Gastrocnemius medialis (tissue), 4 donors: Measurements from ENCODE around the gene CXXC5. TPM values are rescaled to one million over a fixed set of nuclear protein-coding genes. Genes with fewer than 3 reads are reported as not detected.
A peak's percentile ranks its signal among the peaks of the same experiment; 100 is the strongest.

Source experiments
- ATAC-seq, 2 donors: fragments of 150-250 bp; one replicate each; pipeline ENCODE4 v1.9.1; 2016
- DNase-seq, 2 donors: peaks; one replicate each; pipeline ENCODE4 v3.0.0-alpha.2; 2019
- H3K27ac ChIP-seq, 4 donors: fragments of 200-600 bp; sonication (generic); 1 replicate in 1 of 4; 2 replicates in 3 of 4; pipeline ENCODE4 v1.5.1; 2016 to 2018; ENCODE audit warnings: mild to moderate bottlenecking in 2 of 4, moderate library complexity in 1 of 4
- H3K27me3 ChIP-seq, 3 donors: fragments of 200-600 bp; sonication (generic) in 2 of 3; 1 replicate in 1 of 3; 2 replicates in 2 of 3; pipeline versions ENCODE4 v1.5.1 to v1.6.0; 2016 to 2019; ENCODE audit warnings: mild to moderate bottlenecking in 1 of 3, moderate library complexity in 1 of 3
- H3K36me3 ChIP-seq, 2 donors: fragments of 200-600 bp; sonication (generic) in 1 of 2; one replicate each; pipeline ENCODE4 v1.5.1; 2017 to 2018
- H3K4me1 ChIP-seq, 2 donors: fragments of 200-600 bp; sonication (generic) in 1 of 2; one replicate each; pipeline ENCODE4 v1.5.1; 2016 to 2017; ENCODE audit warnings: mild to moderate bottlenecking in 2 of 2
- H3K4me3 ChIP-seq, 4 donors: fragments of 200-600 bp; sonication (generic) in 3 of 4; 1 replicate in 1 of 4; 2 replicates in 3 of 4; pipeline ENCODE4 v1.5.1; 2016 to 2019; ENCODE audit warnings: mild to moderate bottlenecking in 2 of 4
- H3K9me3 ChIP-seq, 3 donors: fragments of 200-600 bp; sonication (generic) in 2 of 3; 1 replicate in 1 of 3; 2 replicates in 2 of 3; pipeline ENCODE4 v1.5.1; 2016 to 2019
- POLR2A ChIP-seq, 2 donors: fragments of 450-650 bp; IDR thresholded peaks; one replicate each; pipeline ENCODE4 v1.6.1; 2017; ENCODE audit warnings: antibody characterized with exemption in 2 of 2, mild to moderate bottlenecking in 2 of 2, moderate library complexity in 2 of 2
- in situ Hi-C, 4 donors: fragments of 200-750 bp; cut with MboI; loops; one replicate each; pipeline versions ENCODE4 v1.15.0 to v1.8.0; 2017; ENCODE audit warnings: low sequenced_read_pairs in 4 of 4
- intact Hi-C: fragments of 100-400 bp; cut with DNase I; formaldehyde crosslinking; loops from one replicate; pipeline ENCODE4 v1.15.1; 2023; ENCODE audit warnings: low total_unique reads
- total RNA-seq, 4 donors: library from RNA; depleted of rRNA; stranded (reverse); fragments of >200 nt; gene quantifications; one replicate each; pipeline versions ENCODE4 v1.1.0 to v1.2.3, GENCODE V29; 2016
- TF ChIP-seq, protein P1 (sequence below), 5 experiments: fragments of 450-650 bp in 3 of 5; fragments of 200-600 bp in 2 of 5; sonication (generic) in 2 of 5; IDR thresholded peaks in 4 of 5; conservative IDR thresholded peaks in 1 of 5; 1 replicate in 4 of 5; 2 replicates in 1 of 5; pipeline ENCODE4 v1.5.1; 2016 to 2019; ENCODE audit warnings: antibody characterized with exemption in 5 of 5, mild to moderate bottlenecking in 3 of 5, moderate library complexity in 3 of 5

CXXC5 gene
- total RNA-seq, 4 donors from 2014 or later: 38.5 to 83.8 (median 60.9) TPM

DNA sequence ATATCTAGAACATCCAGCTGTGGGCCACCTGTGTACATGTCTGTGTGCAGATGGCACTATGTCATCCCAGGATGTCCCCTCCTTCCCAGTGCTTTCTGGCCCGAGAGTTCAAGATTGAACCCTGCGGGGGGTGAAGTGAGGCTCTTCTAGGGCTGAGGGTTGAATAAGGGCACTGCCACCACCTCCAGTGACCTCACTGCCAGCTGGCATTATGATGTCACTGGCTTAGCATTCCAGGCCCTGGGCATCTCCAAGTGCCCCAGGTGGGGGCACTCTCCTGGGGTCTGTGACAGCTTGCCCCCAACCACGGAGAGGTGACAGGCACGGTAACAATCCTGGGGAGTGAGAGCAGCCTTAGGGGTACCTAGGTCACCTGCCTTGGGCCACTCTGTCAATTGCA is 27.1 kb downstream of the CXXC5 start:
- H3K4me1 ChIP-seq: peaks cover 88 to 90% of the 10 kb centered on the region in 2 donors
- H3K36me3 ChIP-seq: no peaks in the 10 kb centered on the region
- H3K27ac ChIP-seq: peak overlapping the region; percentile 97 to 99 (median 98)
- ATAC-seq (no peak), DNase-seq (peak in 1 of 2 donors; percentile 48)
- in situ Hi-C loops (no loop called here), intact Hi-C loops (no loop called here)
- H3K27me3 ChIP-seq: no peaks in the 10 kb centered on the region
- no peaks in the 10 kb centered on the region for H3K9me3 ChIP-seq
- no peak overlapping the region for H3K4me3 ChIP-seq
- TF ChIP-seq POLR2A (IDR thresholded peaks at IDR 0.05): no peak
- TF ChIP-seq, protein P1, sequence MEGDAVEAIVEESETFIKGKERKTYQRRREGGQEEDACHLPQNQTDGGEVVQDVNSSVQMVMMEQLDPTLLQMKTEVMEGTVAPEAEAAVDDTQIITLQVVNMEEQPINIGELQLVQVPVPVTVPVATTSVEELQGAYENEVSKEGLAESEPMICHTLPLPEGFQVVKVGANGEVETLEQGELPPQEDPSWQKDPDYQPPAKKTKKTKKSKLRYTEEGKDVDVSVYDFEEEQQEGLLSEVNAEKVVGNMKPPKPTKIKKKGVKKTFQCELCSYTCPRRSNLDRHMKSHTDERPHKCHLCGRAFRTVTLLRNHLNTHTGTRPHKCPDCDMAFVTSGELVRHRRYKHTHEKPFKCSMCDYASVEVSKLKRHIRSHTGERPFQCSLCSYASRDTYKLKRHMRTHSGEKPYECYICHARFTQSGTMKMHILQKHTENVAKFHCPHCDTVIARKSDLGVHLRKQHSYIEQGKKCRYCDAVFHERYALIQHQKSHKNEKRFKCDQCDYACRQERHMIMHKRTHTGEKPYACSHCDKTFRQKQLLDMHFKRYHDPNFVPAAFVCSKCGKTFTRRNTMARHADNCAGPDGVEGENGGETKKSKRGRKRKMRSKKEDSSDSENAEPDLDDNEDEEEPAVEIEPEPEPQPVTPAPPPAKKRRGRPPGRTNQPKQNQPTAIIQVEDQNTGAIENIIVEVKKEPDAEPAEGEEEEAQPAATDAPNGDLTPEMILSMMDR (IDR thresholded peaks at IDR 0.05 in 4 of 5, conservative IDR thresholded peaks at IDR 0.05 in 1 of 5): no peak

- H3K27me3 ChIP-seq: no peaks in the 10 kb centered on the region
- TF ChIP-seq POLR2A (IDR thresholded peaks at IDR 0.05): no peak
- TF ChIP-seq, protein P1 (IDR thresholded peaks at IDR 0.05 in 4 of 5, conservative IDR thresholded peaks at IDR 0.05 in 1 of 5): no peak
- peaks cover 82 to 84% of the 10 kb centered on the region in 2 donors for H3K4me1 ChIP-seq
- ATAC-seq (no peak), DNase-seq (no peak)
- in situ Hi-C loops (no loop called here), intact Hi-C loops (no loop called here)
- H3K4me3 ChIP-seq: no peak overlapping the region
- H3K9me3 ChIP-seq: no peaks in the 10 kb centered on the region
- H3K36me3 ChIP-seq: peaks cover 0 to 5% of the 10 kb centered on the region in 2 donors
- H3K27ac ChIP-seq: peak overlapping the region; percentile 97 to 99 (median 98)
These were observed 27.7 kb downstream of the CXXC5 start for GRCh38 chr5:139675825-139676224.

DNA sequence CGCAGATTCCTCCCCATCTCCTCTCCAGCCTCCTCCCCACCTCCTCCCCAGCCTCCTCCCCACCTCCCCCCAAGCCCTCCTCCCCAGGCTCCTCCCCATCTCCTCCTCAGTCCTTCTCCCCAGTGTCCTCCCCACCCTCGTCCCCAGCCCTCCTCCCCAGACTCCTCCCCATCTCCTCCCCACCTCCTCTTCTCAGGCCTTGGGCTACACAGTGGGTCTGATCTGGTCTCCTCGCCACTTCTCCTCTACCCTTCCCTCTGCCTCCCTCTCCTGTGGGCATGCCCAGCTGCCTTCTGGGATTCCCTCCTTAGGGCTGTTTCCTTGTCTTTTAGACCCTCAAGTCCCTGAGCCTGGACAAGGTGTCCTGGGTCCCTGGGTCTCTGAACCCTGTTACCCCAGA is 28.3 kb downstream of the CXXC5 start:
- Histone ChIP-seq H3K9me3 (no peaks in the 10 kb centered on the region), H3K27ac (peak overlapping the region; percentile 97 to 99 (median 98)), H3K36me3 (peaks cover 0 to 11% of the 10 kb centered on the region in 2 donors), H3K4me3 (peak overlapping the region in 1 of 4 donors; percentile 44), H3K27me3 (no peaks in the 10 kb centered on the region), H3K4me1 (peaks cover 76 to 80% of the 10 kb centered on the region in 2 donors)
- no peak for TF ChIP-seq POLR2A (IDR thresholded peaks at IDR 0.05)
- TF ChIP-seq, protein P1 (IDR thresholded peaks at IDR 0.05 in 4 of 5, conservative IDR thresholded peaks at IDR 0.05 in 1 of 5): no peak
- DNase-seq (no peak), ATAC-seq (no peak)
- in situ Hi-C loops (no loop called here), intact Hi-C loops (no loop called here)

DNA sequence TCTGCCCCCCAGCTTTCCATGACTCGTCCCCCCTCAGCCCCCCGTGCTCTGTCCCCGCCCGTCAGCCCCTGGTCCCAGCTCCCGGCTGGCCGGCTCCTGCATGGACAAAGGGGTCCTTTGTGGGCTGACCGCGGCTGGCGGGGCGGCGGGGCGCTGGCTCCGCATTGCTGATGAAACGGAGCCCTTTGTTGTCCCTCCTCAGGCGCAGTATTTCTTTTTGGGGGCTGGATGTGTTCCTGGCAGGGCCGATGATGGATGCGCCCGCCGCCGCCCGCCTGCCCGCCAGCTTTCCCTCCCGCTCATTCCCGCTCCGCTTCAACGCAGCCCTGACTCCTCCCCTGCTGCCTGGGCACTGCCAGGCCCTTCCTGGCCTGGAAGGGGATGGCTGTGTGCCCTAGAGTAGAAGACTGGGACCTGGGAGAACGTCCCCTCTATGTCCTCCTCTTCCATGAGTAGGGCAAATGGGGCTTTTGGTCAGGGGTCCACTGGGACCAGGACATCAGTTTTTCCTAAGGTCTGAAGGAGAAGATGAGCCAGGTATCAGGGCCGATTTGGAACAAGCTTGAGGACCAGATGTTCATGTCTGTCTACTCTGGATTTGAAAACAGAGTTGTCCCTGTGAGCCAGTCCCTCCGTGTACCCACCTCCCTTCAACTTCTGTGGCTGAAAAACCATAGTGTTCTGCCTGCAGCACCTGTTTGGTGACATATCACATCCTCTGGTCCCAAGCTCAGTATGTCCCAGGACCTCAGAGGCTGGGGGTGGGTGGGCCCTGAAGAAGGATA is 29.0 kb downstream of the CXXC5 start:
- Histone ChIP-seq H3K36me3 (peaks cover 0 to 12% of the 10 kb centered on the region in 2 donors), H3K4me3 (peak overlapping the region in 2 of 4 donors; percentile 14 to 44), H3K9me3 (no peaks in the 10 kb centered on the region), H3K27me3 (no peaks in the 10 kb centered on the region), H3K27ac (peak overlapping the region; percentile 97 to 99 (median 98)), H3K4me1 (peaks cover 69 to 79% of the 10 kb centered on the region in 2 donors)
- TF ChIP-seq POLR2A (IDR thresholded peaks at IDR 0.05): no peak
- TF ChIP-seq, protein P1 (IDR thresholded peaks at IDR 0.05 in 4 of 5, conservative IDR thresholded peaks at IDR 0.05 in 1 of 5): no peak
- DNase-seq (peak in 1 of 2 donors; percentile 64), ATAC-seq (peak; percentile 49 to 62)
- intact Hi-C loops (no loop called here), in situ Hi-C loops (no loop called here)
